Cardiac muscle cell (in vitro differentiated cells and primary cell): Measurements from ENCODE around the gene CUBN. TPM values are rescaled to one million over a fixed set of nuclear protein-coding genes. Genes with fewer than 3 reads are reported as not detected.

Experiments used
- DNase-seq, 2 donors: peaks; one replicate each; pipeline versions ENCODE4 v3.0.0 to v3.0.0-alpha.2; 2010 to 2017; ENCODE audit warnings: low read depth in 1 of 2, low spot score in 1 of 2
- H3K27ac ChIP-seq: fragments of 200-600 bp; sonication (generic); 2 replicates; pipeline ENCODE4 v1.5.1; 2016
- H3K27me3 ChIP-seq: fragments of 200-600 bp; sonication (generic); 2 replicates; pipeline ENCODE4 v1.6.0; 2016; ENCODE audit warnings: control low read depth
- H3K36me3 ChIP-seq: fragments of 200-600 bp; sonication (generic); 2 replicates; pipeline ENCODE4 v1.5.1; 2016; ENCODE audit warnings: control low read depth
- H3K4me1 ChIP-seq: fragments of 200-600 bp; sonication (generic); 2 replicates; pipeline ENCODE4 v1.8.1; 2017; ENCODE audit warnings: low read depth, mild to moderate bottlenecking, mixed run types
- H3K4me3 ChIP-seq: fragments of 200-600 bp; sonication (generic); 2 replicates; pipeline ENCODE4 v1.5.1; 2016; ENCODE audit warnings: mild to moderate bottlenecking
- H3K9me3 ChIP-seq: fragments of 200-600 bp; sonication (generic); 2 replicates; pipeline ENCODE4 v1.5.1; 2017; ENCODE audit warnings: low read depth, mild to moderate bottlenecking, control low read depth
- CTCF ChIP-seq: IDR thresholded peaks from 2 replicates; pipeline ENCODE4 v1.5.1; 2012; ENCODE audit warnings: low read depth, mild to moderate bottlenecking, low read length
- polyA plus RNA-seq: library from polyadenylated mRNA; unstranded; fragments of >200 nt; fragmentation: Nextera tagmentation; extraction: Ambion mirVana; gene quantifications from 2 replicates; pipeline ENCODE4 v1.2.1, GENCODE V29; 2016
- total RNA-seq: library from RNA; depleted of rRNA; stranded (reverse); fragments of >200 nt; gene quantifications from 2 replicates; pipeline ENCODE4 v1.2.3, GENCODE V29; 2016

Gene CUBN
- total and polyA plus RNA-seq, 2 experiments from 2014 or later: 0.79 to 2.7 TPM

DNA sequence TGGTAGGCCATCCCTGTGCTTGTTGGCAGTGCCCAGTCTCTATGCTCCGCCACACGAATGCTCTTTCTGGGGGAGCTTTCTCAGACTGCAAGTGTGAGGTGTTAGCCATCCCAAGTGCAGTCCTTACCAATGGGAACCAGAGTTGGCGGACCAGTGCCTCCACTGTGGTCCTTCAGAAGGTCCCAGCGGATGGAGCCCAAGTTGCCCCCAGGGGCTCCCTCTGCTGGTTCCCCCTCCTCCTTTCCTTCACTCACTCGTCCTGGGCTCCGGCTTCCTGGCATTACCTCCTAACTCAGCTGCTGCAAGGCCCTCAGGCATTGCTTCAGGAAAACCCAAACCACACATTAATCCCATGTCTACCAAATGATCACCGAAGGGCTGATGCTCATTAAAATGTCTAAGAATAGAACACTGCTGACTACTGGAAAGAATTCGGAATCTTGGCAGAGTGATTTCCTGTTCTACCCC, 139.8 kb downstream of the CUBN start:
- no peaks in the 10 kb centered on the region for H3K27me3 ChIP-seq
- no peak for DNase-seq
- no peak overlapping the region for H3K27ac ChIP-seq
- no peaks in the 10 kb centered on the region for H3K36me3 ChIP-seq
- TF ChIP-seq CTCF: no peak
- H3K9me3 ChIP-seq: no peaks in the 10 kb centered on the region
- H3K4me1 ChIP-seq: no peaks in the 10 kb centered on the region
- H3K4me3 ChIP-seq: no peak overlapping the region

- no peak for DNase-seq
- no peak overlapping the region for H3K4me3 ChIP-seq
- H3K36me3 ChIP-seq: no peaks in the 10 kb centered on the region
- H3K27me3 ChIP-seq: no peaks in the 10 kb centered on the region
- H3K9me3 ChIP-seq: no peaks in the 10 kb centered on the region
- H3K27ac ChIP-seq: no peak overlapping the region
- H3K4me1 ChIP-seq: no peaks in the 10 kb centered on the region
- no peak for TF ChIP-seq CTCF
These were observed 140.7 kb downstream of the CUBN start for GRCh38 chr10:16988900-16989299.

- no peak overlapping the region for H3K27ac ChIP-seq
These were observed 141.5 kb downstream of the CUBN start for GRCh38 chr10:16987976-16988610.

GRCh38 chr10:16987206-16987621, 142.4 kb downstream of the CUBN start:
- no peak overlapping the region for H3K27ac ChIP-seq
- peak in 1 of 2 donors; percentile 79 for DNase-seq

More at GRCh38 chr10:16987976-16988610, 141.5 kb downstream of the CUBN start:
- Histone ChIP-seq H3K27me3 (no peaks in the 10 kb centered on the region), H3K4me3 (no peak overlapping the region), H3K9me3 (no peaks in the 10 kb centered on the region), H3K4me1 (no peaks in the 10 kb centered on the region), H3K36me3 (no peaks in the 10 kb centered on the region)
- DNase-seq: peak in 1 of 2 donors; percentile 57
- no peak for TF ChIP-seq CTCF

DNA sequence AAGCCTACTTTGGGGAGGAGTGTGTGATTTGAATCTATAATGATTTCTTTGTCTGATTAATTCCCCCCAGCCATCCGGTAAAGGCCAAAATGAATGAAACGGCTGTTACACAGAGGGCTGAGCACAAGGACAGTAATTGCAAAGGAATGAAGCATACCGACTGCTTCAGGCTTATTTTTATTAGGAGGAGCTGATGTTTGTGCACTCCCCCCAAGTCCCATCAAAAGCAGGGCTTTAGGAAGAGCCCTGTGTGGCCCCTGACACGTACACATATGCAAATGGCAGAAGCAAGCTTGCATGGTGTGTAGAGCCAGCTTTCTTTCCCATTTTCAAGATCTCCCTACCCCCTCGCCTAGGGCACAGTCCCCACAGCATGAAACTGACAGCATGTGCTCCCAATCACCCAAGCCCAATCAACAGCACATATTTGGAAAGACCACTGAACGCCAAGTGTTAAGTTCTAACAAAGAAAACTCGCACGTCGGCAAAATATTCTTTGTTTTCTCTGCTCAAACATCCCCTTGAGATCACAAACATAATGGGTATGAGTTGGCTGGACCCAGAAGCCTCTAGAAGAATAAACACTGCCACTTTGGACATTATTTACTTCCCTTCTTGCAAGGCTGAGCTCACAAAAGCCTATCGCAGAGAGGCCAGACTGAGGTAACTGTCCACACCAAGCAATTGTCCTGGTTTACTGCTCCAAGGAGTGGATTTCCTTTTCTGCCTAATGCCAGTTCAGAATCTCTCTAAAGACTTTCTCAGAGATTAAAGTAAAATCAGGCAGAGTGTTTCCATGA, 143.0 kb downstream of the CUBN start:
- TF ChIP-seq CTCF: no peak
- no peak overlapping the region for H3K27ac ChIP-seq
- H3K36me3 ChIP-seq: no peaks in the 10 kb centered on the region

More at GRCh38 chr10:16987206-16987621, 142.4 kb downstream of the CUBN start:
- no peaks in the 10 kb centered on the region for H3K9me3 ChIP-seq
- no peaks in the 10 kb centered on the region for H3K4me1 ChIP-seq
- H3K27me3 ChIP-seq: no peaks in the 10 kb centered on the region
- H3K36me3 ChIP-seq: no peaks in the 10 kb centered on the region
- H3K4me3 ChIP-seq: no peak overlapping the region
- no peak for TF ChIP-seq CTCF

More for the DNA sequence above, 143.0 kb downstream of the CUBN start:
- H3K4me1 ChIP-seq: no peaks in the 10 kb centered on the region
- DNase-seq: peak in 1 of 2 donors; percentile 57
- no peaks in the 10 kb centered on the region for H3K9me3 ChIP-seq
- H3K4me3 ChIP-seq: no peak overlapping the region
- H3K27me3 ChIP-seq: no peaks in the 10 kb centered on the region
